Measurements from ENCODE around the gene SORCS3. TPM values are rescaled to one million over a fixed set of nuclear protein-coding genes. Genes with fewer than 3 reads are reported as not detected.

Gene SORCS3
- total and polyA plus RNA-seq, 2 of the 13 experiments (the other 11 are each of a cell fraction or from before 2014, with no cell fraction given) = 0.07 TPM; not detected in 1

DNA sequence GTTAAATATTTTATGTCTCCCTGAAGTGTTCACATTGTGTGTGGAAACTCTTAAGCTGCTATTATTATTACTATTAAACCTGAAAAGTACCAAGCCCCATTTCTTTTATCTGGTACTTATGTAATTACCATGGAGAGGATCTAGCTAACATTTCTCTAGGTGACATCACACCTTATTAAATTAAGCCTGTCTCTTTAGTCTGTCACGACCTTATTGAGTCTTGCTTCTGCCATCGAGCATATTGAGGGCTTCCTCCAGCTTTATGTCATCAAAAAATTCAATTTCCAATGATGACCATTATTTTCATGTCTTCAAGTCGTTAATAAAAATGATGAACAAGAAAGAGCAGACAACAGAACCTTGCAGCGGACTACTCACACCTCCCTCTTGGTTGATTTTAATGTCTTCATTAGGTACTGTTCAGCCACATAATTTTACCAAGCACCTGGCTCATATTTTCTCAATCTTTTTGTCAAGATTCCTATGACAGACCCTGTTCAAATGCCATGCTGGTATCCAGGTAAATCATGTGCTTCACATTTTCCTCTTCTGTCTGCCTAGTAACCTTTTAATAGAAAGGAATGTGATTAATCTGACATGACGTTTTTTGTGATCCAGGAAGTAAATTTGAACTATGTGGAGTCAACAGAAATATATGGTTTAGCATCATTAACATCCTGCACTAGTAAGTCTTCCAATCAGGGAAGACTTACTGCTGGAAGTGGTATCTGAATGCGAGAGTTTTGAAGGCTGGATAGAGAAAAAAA is 556.7 kb downstream of the SORCS3 start:
- Histone ChIP-seq H4K20me1 (ENCODE audit: insufficient read depth, low read length) (no peaks in the 10 kb centered on the region), H2AFZ (ENCODE audit: low read length) (no peak overlapping the region), H3K36me3 (replicated peaks in 1 of 2; ENCODE audit: control insufficient read depth in 1 of 2, insufficient read depth in 2 of 2, low read length in 2 of 2) (no peaks in the 10 kb centered on the region), H3K4me1 (ENCODE audit: insufficient read depth, low read length) (no peaks in the 10 kb centered on the region), H3K4me2 (ENCODE audit: low read depth, low read length) (no peak overlapping the region), H3K9ac (ENCODE audit: insufficient read depth, low read depth, low read length) (no peak overlapping the region), H3K4me3 (replicated peaks in 1 of 3; ENCODE audit: insufficient read depth in 1 of 3, low read depth in 2 of 3, low read length in 3 of 3) (no peak overlapping the region), H3K27me3 (ENCODE audit: control insufficient read depth in 1 of 2, insufficient read depth in 2 of 2, low read length in 2 of 2) (no peaks in the 10 kb centered on the region), H3K9me3 (ENCODE audit: low read length) (peaks cover 79% of the 10 kb centered on the region), H3K79me2 (ENCODE audit: insufficient read depth, low read length) (no peaks in the 10 kb centered on the region), H3K27ac (ENCODE audit: extremely low read length, insufficient read depth, low read length) (no peak overlapping the region)
- WGBS (ENCODE audit: low lambda C conversion rate) = 3% methylated on average over 6 of the region's 6 CpGs
- POLR2A ChIA-PET = no interaction called here
- FAIRE-seq (no peak), DNase-seq (ENCODE audit: low spot score) (no peak), ATAC-seq (no peak)
- no TSS peak for BruUV-seq (replicated peaks)
- intact Hi-C loops (cut with micrococcal nuclease; ENCODE audit: unreplicated experiment) = no loop called here
- TF ChIP-seq, protein P1, sequence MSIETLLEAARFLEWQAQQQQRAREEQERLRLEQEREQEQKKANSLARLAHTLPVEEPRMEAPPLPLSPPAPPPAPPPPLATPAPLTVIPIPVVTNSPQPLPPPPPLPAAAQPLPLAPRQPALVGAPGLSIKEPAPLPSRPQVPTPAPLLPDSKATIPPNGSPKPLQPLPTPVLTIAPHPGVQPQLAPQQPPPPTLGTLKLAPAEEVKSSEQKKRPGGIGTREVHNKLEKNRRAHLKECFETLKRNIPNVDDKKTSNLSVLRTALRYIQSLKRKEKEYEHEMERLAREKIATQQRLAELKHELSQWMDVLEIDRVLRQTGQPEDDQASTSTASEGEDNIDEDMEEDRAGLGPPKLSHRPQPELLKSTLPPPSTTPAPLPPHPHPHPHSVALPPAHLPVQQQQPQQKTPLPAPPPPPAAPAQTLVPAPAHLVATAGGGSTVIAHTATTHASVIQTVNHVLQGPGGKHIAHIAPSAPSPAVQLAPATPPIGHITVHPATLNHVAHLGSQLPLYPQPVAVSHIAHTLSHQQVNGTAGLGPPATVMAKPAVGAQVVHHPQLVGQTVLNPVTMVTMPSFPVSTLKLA (IDR thresholded peaks at IDR 0.05) = peak; percentile 65
- TF ChIP-seq NR2F6 (IDR thresholded peaks at IDR 0.05) = no peak
- no peak for TF ChIP-seq NR2F6 (CRISPR knock-in tag; IDR thresholded peaks at IDR 0.05)
- TF ChIP-seq, protein P2, sequence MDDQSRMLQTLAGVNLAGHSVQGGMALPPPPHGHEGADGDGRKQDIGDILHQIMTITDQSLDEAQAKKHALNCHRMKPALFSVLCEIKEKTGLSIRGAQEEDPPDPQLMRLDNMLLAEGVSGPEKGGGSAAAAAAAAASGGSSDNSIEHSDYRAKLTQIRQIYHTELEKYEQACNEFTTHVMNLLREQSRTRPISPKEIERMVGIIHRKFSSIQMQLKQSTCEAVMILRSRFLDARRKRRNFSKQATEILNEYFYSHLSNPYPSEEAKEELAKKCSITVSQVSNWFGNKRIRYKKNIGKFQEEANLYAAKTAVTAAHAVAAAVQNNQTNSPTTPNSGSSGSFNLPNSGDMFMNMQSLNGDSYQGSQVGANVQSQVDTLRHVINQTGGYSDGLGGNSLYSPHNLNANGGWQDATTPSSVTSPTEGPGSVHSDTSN (CRISPR knock-in tag; IDR thresholded peaks at IDR 0.05; ENCODE audit: borderline replicate concordance) = no peak
- CTCF ChIA-PET (ENCODE audit: low intra/inter-chr PET ratio, low total read pairs) = no interaction called here
- in situ Hi-C loops (cut with HindIII; ENCODE audit: extremely low pct_ligation_motif_present, low pct_unique_long_range_greater_than_20kb) = no loop called here

DNA sequence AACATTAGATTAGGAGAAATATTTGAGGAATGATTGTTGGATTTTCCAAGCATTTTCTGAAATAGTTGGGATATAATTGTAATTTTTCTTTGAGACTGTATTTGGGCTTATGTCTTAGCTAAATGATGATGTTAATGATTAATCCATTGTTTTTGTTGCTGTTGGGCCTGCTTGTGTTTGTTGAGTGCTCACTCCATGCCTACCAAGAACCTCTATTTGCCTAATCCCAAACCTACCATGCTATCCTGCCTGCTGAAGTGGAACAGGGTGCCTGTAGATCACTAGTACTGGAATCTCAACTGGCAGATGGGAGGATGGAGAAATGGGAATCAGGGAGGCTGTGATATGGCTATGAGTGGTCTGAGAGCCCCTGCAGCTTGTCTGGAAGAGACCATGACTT is 565.5 kb downstream of the SORCS3 start:
- in situ Hi-C loops (cut with HindIII; ENCODE audit: extremely low pct_ligation_motif_present, low pct_unique_long_range_greater_than_20kb) = no loop called here
- H3K9me3 ChIP-seq (ENCODE audit: low read length) = peaks cover 56% of the 10 kb centered on the region
- no peaks in the 10 kb centered on the region for H3K4me1 ChIP-seq (ENCODE audit: insufficient read depth, low read length)
- H3K27me3 ChIP-seq (ENCODE audit: control insufficient read depth in 1 of 2, insufficient read depth in 2 of 2, low read length in 2 of 2) = no peaks in the 10 kb centered on the region
- no peak overlapping the region for H3K9ac ChIP-seq (ENCODE audit: insufficient read depth, low read depth, low read length)
- H2AFZ ChIP-seq (ENCODE audit: low read length) = no peak overlapping the region
- H3K79me2 ChIP-seq (ENCODE audit: insufficient read depth, low read length) = no peaks in the 10 kb centered on the region
- no peak for FAIRE-seq
- no peak overlapping the region for H3K27ac ChIP-seq (ENCODE audit: extremely low read length, insufficient read depth, low read length)
- no peak for DNase-seq (ENCODE audit: low spot score)
- intact Hi-C loops (cut with micrococcal nuclease; ENCODE audit: unreplicated experiment) = no loop called here
- no peak overlapping the region for H3K4me3 ChIP-seq (replicated peaks in 1 of 3; ENCODE audit: insufficient read depth in 1 of 3, low read depth in 2 of 3, low read length in 3 of 3)
- no peaks in the 10 kb centered on the region for H4K20me1 ChIP-seq (ENCODE audit: insufficient read depth, low read length)
- H3K4me2 ChIP-seq (ENCODE audit: low read depth, low read length) = no peak overlapping the region
- POLR2A ChIA-PET = no interaction called here
- no peak for ATAC-seq
- BruUV-seq (replicated peaks) = no TSS peak
- H3K36me3 ChIP-seq (replicated peaks in 1 of 2; ENCODE audit: control insufficient read depth in 1 of 2, insufficient read depth in 2 of 2, low read length in 2 of 2) = no peaks in the 10 kb centered on the region
- CTCF ChIA-PET (ENCODE audit: low intra/inter-chr PET ratio, low total read pairs) = no interaction called here
- TF ChIP-seq SIX4 (CRISPR knock-in tag; IDR thresholded peaks at IDR 0.05) = no peak
- TF ChIP-seq, protein P3, sequence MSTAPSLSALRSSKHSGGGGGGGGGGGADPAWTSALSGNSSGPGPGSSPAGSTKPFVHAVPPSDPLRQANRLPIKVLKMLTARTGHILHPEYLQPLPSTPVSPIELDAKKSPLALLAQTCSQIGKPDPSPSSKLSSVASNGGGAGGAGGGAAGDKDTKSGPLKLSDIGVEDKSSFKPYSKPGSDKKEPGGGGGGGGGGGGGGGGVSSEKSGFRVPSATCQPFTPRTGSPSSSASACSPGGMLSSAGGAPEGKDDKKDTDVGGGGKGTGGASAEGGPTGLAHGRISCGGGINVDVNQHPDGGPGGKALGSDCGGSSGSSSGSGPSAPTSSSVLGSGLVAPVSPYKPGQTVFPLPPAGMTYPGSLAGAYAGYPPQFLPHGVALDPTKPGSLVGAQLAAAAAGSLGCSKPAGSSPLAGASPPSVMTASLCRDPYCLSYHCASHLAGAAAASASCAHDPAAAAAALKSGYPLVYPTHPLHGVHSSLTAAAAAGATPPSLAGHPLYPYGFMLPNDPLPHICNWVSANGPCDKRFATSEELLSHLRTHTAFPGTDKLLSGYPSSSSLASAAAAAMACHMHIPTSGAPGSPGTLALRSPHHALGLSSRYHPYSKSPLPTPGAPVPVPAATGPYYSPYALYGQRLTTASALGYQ (CRISPR knock-in tag; IDR thresholded peaks at IDR 0.05) = no peak
- TF ChIP-seq, protein P4, sequence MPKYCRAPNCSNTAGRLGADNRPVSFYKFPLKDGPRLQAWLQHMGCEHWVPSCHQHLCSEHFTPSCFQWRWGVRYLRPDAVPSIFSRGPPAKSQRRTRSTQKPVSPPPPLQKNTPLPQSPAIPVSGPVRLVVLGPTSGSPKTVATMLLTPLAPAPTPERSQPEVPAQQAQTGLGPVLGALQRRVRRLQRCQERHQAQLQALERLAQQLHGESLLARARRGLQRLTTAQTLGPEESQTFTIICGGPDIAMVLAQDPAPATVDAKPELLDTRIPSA (CRISPR knock-in tag; IDR thresholded peaks at IDR 0.05; ENCODE audit: borderline replicate concordance) = no peak
- no peak for TF ChIP-seq PRPF4 (IDR thresholded peaks at IDR 0.05; ENCODE audit: low read depth, low read length, poor library complexity, severe bottlenecking)

All from HepG2 (cell line).